ENCODE data around the gene ADAMTS3.

Gene ADAMTS3

GRCh38 chr4:72424006-72424405 lies 145.0 kb downstream of the ADAMTS3 start:
- no peak for TF ChIP-seq CTCF (IDR thresholded peaks at IDR 0.05)

GRCh38 chr4:72422416-72422815 lies 146.6 kb downstream of the ADAMTS3 start:
- TF ChIP-seq CTCF (IDR thresholded peaks at IDR 0.05), result no peak

DNA sequence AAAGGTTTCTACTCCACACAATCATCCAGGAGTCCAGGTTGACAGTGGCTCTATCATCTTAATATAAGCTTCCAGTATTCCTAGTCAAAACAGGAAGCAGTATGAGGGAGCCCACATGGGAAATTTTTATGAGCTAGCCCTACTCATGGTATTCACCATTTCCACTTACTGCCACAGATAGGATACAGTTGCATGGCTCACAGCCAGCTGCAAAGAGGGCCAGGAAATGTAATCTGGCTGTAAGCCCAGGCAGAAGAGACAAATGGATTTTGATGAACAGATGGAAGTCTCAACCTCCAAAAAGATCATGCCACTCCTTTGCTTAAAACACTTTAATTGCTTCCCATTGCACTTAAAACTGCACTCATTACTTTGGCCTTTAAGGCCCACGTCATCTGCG lies 150.6 kb downstream of the ADAMTS3 start:
- no peak for TF ChIP-seq CTCF (IDR thresholded peaks at IDR 0.05)

DNA sequence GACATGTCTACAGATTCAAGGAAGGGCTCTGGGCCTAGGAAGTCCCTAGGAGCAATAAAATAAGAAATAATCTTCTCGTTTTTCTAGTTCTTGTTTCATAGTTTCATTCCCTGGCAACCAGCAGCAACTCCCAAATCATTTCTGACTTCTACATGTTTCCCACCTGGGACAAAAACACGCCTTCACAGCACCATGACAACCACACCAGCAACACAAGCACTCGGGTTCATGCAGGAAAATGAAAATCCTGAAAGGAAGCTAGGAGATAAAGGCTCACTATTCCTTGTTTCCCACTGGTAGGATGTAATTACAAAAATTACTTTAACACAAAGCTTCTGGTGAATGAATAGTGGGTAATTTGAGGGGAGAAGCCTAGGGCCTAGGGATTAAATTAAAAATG lies 158.9 kb downstream of the ADAMTS3 start:
- no peak for TF ChIP-seq CTCF (IDR thresholded peaks at IDR 0.05)

DNA sequence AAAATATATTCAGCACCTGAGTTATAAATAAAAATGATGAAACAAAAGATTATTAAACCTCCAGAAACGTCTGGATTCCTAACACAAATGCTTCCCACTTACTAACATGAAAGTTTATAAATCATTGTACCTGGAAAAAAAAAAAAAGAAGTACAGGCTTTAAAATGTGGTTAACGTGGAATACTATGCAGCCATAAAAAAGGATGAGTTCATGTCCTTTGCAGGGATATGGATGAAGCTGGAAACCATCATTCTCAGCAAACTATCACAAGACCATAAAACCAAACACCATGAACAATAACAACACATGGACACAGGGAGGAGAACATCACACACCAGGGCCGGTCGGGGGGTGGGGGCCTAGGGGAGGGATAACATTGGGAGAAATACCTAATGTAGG lies 160.5 kb downstream of the ADAMTS3 start:
- TF ChIP-seq CTCF (IDR thresholded peaks at IDR 0.05), result no peak

DNA sequence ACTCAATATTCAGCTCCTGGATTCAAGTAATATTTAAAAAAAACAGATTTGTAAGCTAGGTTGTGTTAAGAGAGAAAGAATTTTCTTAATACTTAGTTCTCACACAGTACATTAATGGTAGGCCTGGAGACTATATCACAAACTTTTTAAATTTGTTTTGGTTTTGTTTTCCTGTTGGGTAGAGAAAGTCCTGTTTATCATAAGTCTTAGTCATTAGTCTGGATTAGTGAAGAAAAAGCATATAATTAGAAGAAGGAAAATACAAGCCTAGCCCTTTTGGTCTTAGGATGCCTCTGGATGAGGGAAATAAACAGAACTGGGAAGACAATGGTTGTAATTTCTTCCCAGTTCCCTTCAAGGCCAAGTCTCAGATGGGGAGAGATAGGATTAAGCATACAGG lies 163.6 kb downstream of the ADAMTS3 start:
- TF ChIP-seq CTCF (IDR thresholded peaks at IDR 0.05), result no peak

- no peak for TF ChIP-seq CTCF (IDR thresholded peaks at IDR 0.05)
Measured at GRCh38 chr4:72397314-72397713, 171.7 kb downstream of the ADAMTS3 start.

DNA sequence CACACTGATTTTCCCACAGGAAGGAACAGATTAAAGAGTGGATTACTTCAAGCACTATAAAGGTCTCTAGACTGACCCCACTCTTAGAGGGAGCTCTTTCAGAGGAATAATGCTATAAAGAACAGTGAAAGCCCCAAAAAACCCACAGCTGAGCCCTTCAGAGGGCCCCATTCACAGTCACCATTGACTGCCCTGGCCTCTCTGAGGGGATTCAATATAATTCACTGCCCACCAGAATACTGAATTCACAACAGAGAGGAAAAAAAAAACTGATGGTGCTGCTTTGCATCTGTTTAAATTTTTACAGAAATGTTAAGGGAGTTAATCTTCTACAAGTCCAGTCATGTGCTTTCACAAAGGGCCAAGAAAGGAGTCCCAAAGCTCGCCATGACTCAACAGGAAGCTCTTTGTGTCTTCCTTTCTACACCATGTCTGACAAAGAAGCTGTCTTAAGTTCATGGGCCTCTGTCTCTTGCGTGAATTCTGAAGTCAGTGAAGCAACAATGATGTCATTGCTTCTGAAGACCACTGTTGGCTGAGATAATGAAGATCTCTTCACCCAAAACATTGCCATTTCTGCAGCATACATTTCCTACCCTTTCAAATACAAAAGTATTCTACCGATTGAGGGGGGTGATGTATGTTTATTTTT lies 174.9 kb downstream of the ADAMTS3 start:
- no peak for TF ChIP-seq CTCF (IDR thresholded peaks at IDR 0.05)

Measured in LNCAP (cell line).